Measurements from ENCODE around the gene PTAFR. TPM values are rescaled to one million over a fixed set of nuclear protein-coding genes. Genes with fewer than 3 reads are reported as not detected.

PTAFR gene
- total and polyA plus RNA-seq, 2 donors (not counting 1 experiment from before 2014, with no cell fraction given): under 0.01 to 0.25 TPM

- Histone ChIP-seq H3K4me3 (replicated peaks in 1 of 4; ENCODE audit: control extremely low read depth in 1 of 4, insufficient read depth in 1 of 4, low read depth in 3 of 4, low read length in 4 of 4) (no peak overlapping the region), H3K9me3 (ENCODE audit: control insufficient read depth, insufficient read depth, low read depth, low read length) (no peaks in the 10 kb centered on the region), H3K27me3 (ENCODE audit: control insufficient read depth, insufficient read depth, low read length) (no peaks in the 10 kb centered on the region), H3K4me2 (ENCODE audit: extremely low read depth, insufficient read depth, low read length) (no peak overlapping the region), H3K9ac (ENCODE audit: insufficient read depth, low read length) (no peak overlapping the region), H4K20me1 (ENCODE audit: control insufficient read depth, extremely low read depth, insufficient read depth, low read length) (no peaks in the 10 kb centered on the region), H3K36me3 (ENCODE audit: control insufficient read depth, insufficient read depth, low read length) (no peaks in the 10 kb centered on the region), H2AFZ (ENCODE audit: low read length) (no peak overlapping the region), H3K4me1 (ENCODE audit: control insufficient read depth, extremely low read depth, insufficient read depth, low read length) (peaks cover 3% of the 10 kb centered on the region), H3K79me2 (ENCODE audit: control insufficient read depth, insufficient read depth, low read length) (no peaks in the 10 kb centered on the region), H3K27ac (ENCODE audit: insufficient read depth, low read length) (no peak overlapping the region)
- no peak for DNase-seq (ENCODE audit: low read depth in 2 of 2)
- no peak for TF ChIP-seq CTCF (conservative IDR thresholded peaks at IDR 0.05 in 1 of 2, IDR thresholded peaks at IDR 0.05 in 1 of 2; ENCODE audit: low read depth in 1 of 2, low read length in 2 of 2)
- no peak for TF ChIP-seq EZH2 (IDR thresholded peaks at IDR 0.05; ENCODE audit: low read length, missing control alignments)
Measured at GRCh38 chr1:28159680-28160079, 16.8 kb downstream of the PTAFR start.

GRCh38 chr1:28159243-28159642 is 17.2 kb downstream of the PTAFR start:
- Histone ChIP-seq H3K36me3 (ENCODE audit: control insufficient read depth, insufficient read depth, low read length) (no peaks in the 10 kb centered on the region), H4K20me1 (ENCODE audit: control insufficient read depth, extremely low read depth, insufficient read depth, low read length) (no peaks in the 10 kb centered on the region), H3K27me3 (ENCODE audit: control insufficient read depth, insufficient read depth, low read length) (no peaks in the 10 kb centered on the region), H3K4me1 (ENCODE audit: control insufficient read depth, extremely low read depth, insufficient read depth, low read length) (peaks cover 3% of the 10 kb centered on the region), H3K4me2 (ENCODE audit: extremely low read depth, insufficient read depth, low read length) (no peak overlapping the region), H3K9me3 (ENCODE audit: control insufficient read depth, insufficient read depth, low read depth, low read length) (no peaks in the 10 kb centered on the region), H3K9ac (ENCODE audit: insufficient read depth, low read length) (no peak overlapping the region), H3K4me3 (replicated peaks in 1 of 4; ENCODE audit: control extremely low read depth in 1 of 4, insufficient read depth in 1 of 4, low read depth in 3 of 4, low read length in 4 of 4) (no peak overlapping the region), H2AFZ (ENCODE audit: low read length) (no peak overlapping the region), H3K79me2 (ENCODE audit: control insufficient read depth, insufficient read depth, low read length) (no peaks in the 10 kb centered on the region), H3K27ac (ENCODE audit: insufficient read depth, low read length) (no peak overlapping the region)
- no peak for DNase-seq (ENCODE audit: low read depth in 2 of 2)
- no peak for TF ChIP-seq CTCF (conservative IDR thresholded peaks at IDR 0.05 in 1 of 2, IDR thresholded peaks at IDR 0.05 in 1 of 2; ENCODE audit: low read depth in 1 of 2, low read length in 2 of 2)
- no peak for TF ChIP-seq EZH2 (IDR thresholded peaks at IDR 0.05; ENCODE audit: low read length, missing control alignments)

GRCh38 chr1:28157894-28158293 is 18.6 kb downstream of the PTAFR start:
- no peak overlapping the region for H3K4me2 ChIP-seq (ENCODE audit: extremely low read depth, insufficient read depth, low read length)
- no peak for DNase-seq (ENCODE audit: low read depth in 2 of 2)
- H3K27me3 ChIP-seq (ENCODE audit: control insufficient read depth, insufficient read depth, low read length): no peaks in the 10 kb centered on the region
- TF ChIP-seq CTCF (conservative IDR thresholded peaks at IDR 0.05 in 1 of 2, IDR thresholded peaks at IDR 0.05 in 1 of 2; ENCODE audit: low read depth in 1 of 2, low read length in 2 of 2) (no peak), EZH2 (IDR thresholded peaks at IDR 0.05; ENCODE audit: low read length, missing control alignments) (no peak)
- H3K9ac ChIP-seq (ENCODE audit: insufficient read depth, low read length): no peak overlapping the region
- peaks cover 5% of the 10 kb centered on the region for H3K4me1 ChIP-seq (ENCODE audit: control insufficient read depth, extremely low read depth, insufficient read depth, low read length)
- H3K27ac ChIP-seq (ENCODE audit: insufficient read depth, low read length): no peak overlapping the region
- no peaks in the 10 kb centered on the region for H4K20me1 ChIP-seq (ENCODE audit: control insufficient read depth, extremely low read depth, insufficient read depth, low read length)
- H3K36me3 ChIP-seq (ENCODE audit: control insufficient read depth, insufficient read depth, low read length): no peaks in the 10 kb centered on the region
- H3K9me3 ChIP-seq (ENCODE audit: control insufficient read depth, insufficient read depth, low read depth, low read length): no peaks in the 10 kb centered on the region
- H3K79me2 ChIP-seq (ENCODE audit: control insufficient read depth, insufficient read depth, low read length): no peaks in the 10 kb centered on the region
- H2AFZ ChIP-seq (ENCODE audit: low read length): no peak overlapping the region
- H3K4me3 ChIP-seq (replicated peaks in 1 of 4; ENCODE audit: control extremely low read depth in 1 of 4, insufficient read depth in 1 of 4, low read depth in 3 of 4, low read length in 4 of 4): no peak overlapping the region
